Measurements from ENCODE around the gene CTSE. TPM values are rescaled to one million over a fixed set of nuclear protein-coding genes. Genes with fewer than 3 reads are reported as not detected.

Gene CTSE
- total and polyA plus RNA-seq, 8 donors, result 6.7 to 966 (median 138) TPM

GRCh38 chr1:205978676-205979075, 45.0 kb downstream of the CTSE start:
- Histone ChIP-seq H3K27ac (no peak overlapping the region), H3K9me3 (no peaks in the 10 kb centered on the region), H3K36me3 (peaks cover 0 to 10% (median 4%) of the 10 kb centered on the region in 4 donors), H3K4me3 (no peak overlapping the region), H3K4me1 (peaks cover 0 to 23% (median 12%) of the 10 kb centered on the region in 4 donors), H3K27me3 (no peaks in the 10 kb centered on the region)
- WGBS, 5 donors, result 71 to 85% (median 79%) methylated on average over 5 to 7 of the region's 7 CpGs
- TF ChIP-seq POLR2A (IDR thresholded peaks at IDR 0.05) (no peak), EP300 (IDR thresholded peaks at IDR 0.05) (no peak), POLR2AphosphoS5 (IDR thresholded peaks at IDR 0.05) (no peak), CTCF (IDR thresholded peaks at IDR 0.05) (no peak)
- intact Hi-C loops (cut with DNase I; ENCODE audit: low total_unique reads), result loop anchor here (5.0 to 10.0 kb wide), 2 partner anchors 61 to 184 kb away; no protein-coding TSS in a partner anchor
- DNase-seq, result no peak

- Histone ChIP-seq H3K4me1 (peaks cover 0 to 23% (median 12%) of the 10 kb centered on the region in 4 donors), H3K27ac (no peak overlapping the region), H3K36me3 (peaks cover 0 to 5% (median 4%) of the 10 kb centered on the region in 4 donors), H3K4me3 (no peak overlapping the region), H3K9me3 (no peaks in the 10 kb centered on the region), H3K27me3 (no peaks in the 10 kb centered on the region)
- peak; percentile 71 to 93 for DNase-seq
- intact Hi-C loops (cut with DNase I; ENCODE audit: low total_unique reads), result loop anchor here (5.0 to 10.0 kb wide), 2 partner anchors 60 to 183 kb away; no protein-coding TSS in a partner anchor
- 65 to 98% (median 94%) methylated on average over 2 of the region's 2 CpGs for WGBS, 5 donors
- TF ChIP-seq EP300 (IDR thresholded peaks at IDR 0.05) (no peak), POLR2A (IDR thresholded peaks at IDR 0.05) (no peak), CTCF (IDR thresholded peaks at IDR 0.05) (peak in 6 of 7 experiments; percentile 11 to 96 (median 92)), POLR2AphosphoS5 (IDR thresholded peaks at IDR 0.05) (peak in 1 of 3 donors; percentile 65)
These were observed 46.2 kb downstream of the CTSE start for GRCh38 chr1:205977402-205978014.

DNA sequence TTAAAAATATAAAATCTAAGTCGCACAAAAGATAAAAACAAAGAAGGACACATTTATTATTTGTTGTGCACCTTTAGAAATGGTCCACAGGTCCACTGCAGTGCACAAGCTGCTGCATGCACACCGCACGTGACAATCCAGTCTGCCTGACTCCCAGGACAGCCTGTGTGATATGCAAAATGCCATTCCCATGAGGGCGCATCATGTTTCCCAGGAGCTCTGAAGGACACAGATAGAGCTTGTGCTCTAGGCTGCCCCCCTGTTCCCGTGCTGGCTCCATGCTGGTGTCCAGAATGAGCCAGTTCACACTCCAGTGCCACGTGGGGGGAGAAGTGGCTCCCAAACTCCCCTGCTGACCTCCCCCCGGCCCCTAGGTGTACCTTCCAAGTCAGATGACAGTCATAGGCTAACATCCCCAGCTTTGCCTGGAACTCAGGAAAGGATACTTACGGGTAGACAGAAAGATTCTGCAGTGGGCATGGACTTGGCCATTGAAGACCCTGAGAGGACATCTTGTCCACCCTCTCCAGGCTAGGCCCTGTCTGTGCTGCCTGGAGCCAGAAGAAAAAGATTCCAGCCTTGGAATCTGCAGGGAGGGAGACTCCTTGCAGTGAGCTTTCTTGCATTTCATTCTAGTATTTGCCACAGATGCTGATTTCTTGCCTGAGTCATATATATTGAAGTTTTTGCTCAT, 46.8 kb downstream of the CTSE start:
- Histone ChIP-seq H3K4me3 (no peak overlapping the region), H3K27me3 (no peaks in the 10 kb centered on the region), H3K9me3 (no peaks in the 10 kb centered on the region), H3K36me3 (peaks cover 0 to 4% (median 0%) of the 10 kb centered on the region in 4 donors), H3K27ac (no peak overlapping the region), H3K4me1 (peaks cover 0 to 23% (median 12%) of the 10 kb centered on the region in 4 donors)
- intact Hi-C loops (cut with DNase I; ENCODE audit: low total_unique reads), result loop anchor here (5.0 to 10.0 kb wide), 2 partner anchors 60 to 182 kb away; no protein-coding TSS in a partner anchor
- 61 to 70% (median 68%) methylated on average over 8 of the region's 8 CpGs for whole genome bisulfite sequencing, 5 donors
- TF ChIP-seq POLR2AphosphoS5 (IDR thresholded peaks at IDR 0.05) (no peak), POLR2A (IDR thresholded peaks at IDR 0.05) (no peak), EP300 (IDR thresholded peaks at IDR 0.05) (no peak), CTCF (IDR thresholded peaks at IDR 0.05) (no peak)
- peak in 1 of 2 donors; percentile 57 for DNase-seq

DNA sequence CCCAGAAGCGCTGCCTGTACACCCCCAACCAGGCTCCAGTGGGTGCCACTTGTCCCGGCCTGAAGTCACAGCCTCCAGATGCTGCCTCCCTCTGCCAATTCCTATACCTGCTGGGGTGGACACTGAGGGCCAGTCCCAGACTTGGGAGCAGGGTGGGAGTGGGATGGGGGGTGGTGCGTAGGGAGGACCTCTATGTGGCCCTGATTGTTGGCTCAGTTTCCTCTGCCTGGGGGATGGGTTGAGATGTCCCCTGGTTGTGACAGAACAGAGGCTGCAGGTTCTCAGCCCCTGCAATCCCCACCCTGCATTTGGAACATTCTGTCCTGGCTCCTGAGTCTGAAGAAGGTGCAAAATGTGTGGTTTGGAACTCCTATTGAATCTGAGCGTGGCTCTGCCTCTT, 47.7 kb downstream of the CTSE start:
- TF ChIP-seq POLR2AphosphoS5 (IDR thresholded peaks at IDR 0.05) (no peak), CTCF (IDR thresholded peaks at IDR 0.05) (no peak), POLR2A (IDR thresholded peaks at IDR 0.05) (no peak), EP300 (IDR thresholded peaks at IDR 0.05) (no peak)
- H3K27me3 ChIP-seq, result no peaks in the 10 kb centered on the region
- no peaks in the 10 kb centered on the region for H3K9me3 ChIP-seq
- intact Hi-C loops (cut with DNase I; ENCODE audit: low total_unique reads), result loop anchor here (5.0 to 10.0 kb wide), 2 partner anchors 59 to 181 kb away; no protein-coding TSS in a partner anchor
- WGBS, 5 donors, result 36 to 64% (median 57%) methylated on average over 4 of the region's 4 CpGs
- no peak overlapping the region for H3K4me3 ChIP-seq
- no peak for DNase-seq
- peaks cover 0 to 4% (median 0%) of the 10 kb centered on the region in 4 donors for H3K36me3 ChIP-seq
- no peak overlapping the region for H3K27ac ChIP-seq
- peaks cover 0 to 23% (median 12%) of the 10 kb centered on the region in 4 donors for H3K4me1 ChIP-seq

All from stomach (tissue), 9 donors.